GM19328 (cell line): ENCODE measurements around the gene DDX5.
"Not testable (repeated sequence)": the region's sequence is repeated elsewhere in the genome, so short reads cannot be mapped to it uniquely, and the experiment has no call there.

ENCODE experiments used
- ATAC-seq: cut with Tn5 transposase; IDR thresholded peaks from one replicate; pipeline ENCODE4 v1.9.1; 2021; ENCODE audit warnings: mild to moderate bottlenecking, moderate library complexity; ENCODE audit not compliant: unreplicated experiment

The DDX5 gene

DNA sequence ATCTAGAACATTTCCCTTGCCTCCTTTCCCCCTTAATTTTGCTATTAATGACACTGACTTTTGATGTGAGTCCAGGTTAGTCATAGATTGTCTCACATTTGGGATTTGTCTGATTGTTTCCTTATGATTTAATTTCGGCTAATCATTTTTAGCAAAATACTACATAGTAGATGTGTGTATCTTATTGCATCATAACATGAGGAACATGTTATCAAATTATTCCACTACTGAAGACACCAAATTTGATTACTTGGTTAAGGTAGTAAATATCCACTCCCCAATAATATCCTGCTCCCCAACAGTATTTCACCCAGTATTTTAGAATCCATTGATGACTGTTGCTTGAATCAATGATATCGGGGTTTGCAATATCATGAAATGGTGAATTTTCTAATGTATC lies 12.0 kb downstream of the DDX5 start:
- no peak for ATAC-seq

DNA sequence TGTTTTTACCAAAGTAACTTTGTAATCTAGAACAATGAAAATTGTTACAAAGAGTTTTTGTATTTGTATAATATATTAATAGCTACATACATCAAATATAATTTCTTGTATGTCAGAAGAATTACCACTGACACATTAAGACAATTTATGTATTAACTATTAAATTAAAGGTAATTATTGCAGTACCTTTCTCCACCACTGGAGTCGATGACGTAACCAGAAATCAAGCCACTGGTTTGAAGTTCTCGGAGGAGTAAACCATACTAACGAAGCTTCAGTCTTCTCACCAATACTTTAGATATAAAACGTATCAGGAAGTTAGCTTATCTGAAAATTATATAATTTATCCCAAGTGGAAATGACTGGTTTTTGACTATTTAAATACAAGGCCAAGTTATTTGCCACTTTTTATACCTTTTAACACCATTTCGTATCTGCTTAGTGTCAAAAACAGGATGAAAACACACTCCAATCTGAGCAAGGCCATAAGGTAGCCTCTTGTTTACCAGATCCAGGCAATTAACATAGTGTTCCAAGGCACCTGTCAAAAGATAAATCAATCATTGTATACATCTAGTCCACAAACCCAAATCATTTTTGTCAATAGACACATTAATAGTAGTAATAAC lies 13.5 kb downstream of the DDX5 start:
- ATAC-seq, result no peak

DNA sequence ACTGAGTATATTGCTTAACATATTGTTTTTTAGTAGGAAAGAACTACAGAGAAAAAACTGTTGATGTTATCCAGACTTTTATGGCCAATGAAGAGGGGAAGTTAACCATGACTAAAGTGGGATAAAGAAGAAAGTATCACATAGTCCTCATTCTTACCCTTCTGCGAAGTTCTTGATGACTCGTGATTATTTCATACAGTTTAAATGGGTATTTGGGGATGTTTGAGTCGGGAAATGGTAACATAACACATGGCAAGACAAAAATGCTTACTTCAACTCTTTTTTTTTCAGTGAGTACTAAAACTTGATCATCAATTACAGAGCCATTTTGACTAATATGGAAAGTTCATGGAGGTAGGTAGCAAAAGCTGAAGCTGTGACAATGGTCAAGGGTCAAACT lies 14.1 kb downstream of the DDX5 start:
- no peak for ATAC-seq

DNA sequence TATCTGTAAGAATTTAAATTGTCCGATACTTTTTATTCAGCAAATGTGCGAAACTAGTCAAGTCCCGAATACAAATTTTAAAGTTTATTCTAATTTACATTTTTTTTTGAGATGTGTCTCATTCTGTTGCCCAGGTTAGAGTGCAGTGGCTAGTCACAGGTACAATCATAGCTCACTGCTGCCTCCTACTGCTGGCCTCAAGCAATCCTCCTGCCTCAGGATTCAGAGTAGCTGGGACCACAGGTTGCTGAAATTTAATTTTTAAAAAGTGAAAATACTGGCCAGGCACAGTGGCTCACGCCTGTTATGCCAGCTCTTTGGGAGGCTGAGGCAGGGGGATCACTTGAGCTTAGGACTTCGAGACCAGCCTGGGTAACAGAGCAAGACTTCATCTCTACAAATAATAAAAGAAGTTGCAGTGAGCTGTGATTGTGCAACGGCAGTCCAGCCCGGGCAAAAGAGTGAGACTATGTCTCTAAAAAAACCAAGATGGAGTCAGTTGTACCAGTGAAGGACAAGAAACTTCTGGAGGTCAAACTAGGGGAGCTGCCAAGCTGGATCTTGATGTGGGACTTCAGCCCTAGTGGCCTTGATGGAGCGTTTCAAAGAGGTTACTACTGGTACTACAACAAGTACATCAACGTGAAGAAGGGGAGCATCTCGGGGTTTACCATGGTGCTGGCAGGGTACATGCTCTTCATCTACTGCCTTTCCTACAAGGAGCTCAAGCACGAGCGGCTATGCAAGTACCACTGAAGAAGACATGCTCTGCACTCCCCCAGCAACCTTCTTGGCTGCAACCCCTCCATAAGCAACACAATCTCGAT lies 14.8 kb downstream of the DDX5 start:
- ATAC-seq, result no peak

DNA sequence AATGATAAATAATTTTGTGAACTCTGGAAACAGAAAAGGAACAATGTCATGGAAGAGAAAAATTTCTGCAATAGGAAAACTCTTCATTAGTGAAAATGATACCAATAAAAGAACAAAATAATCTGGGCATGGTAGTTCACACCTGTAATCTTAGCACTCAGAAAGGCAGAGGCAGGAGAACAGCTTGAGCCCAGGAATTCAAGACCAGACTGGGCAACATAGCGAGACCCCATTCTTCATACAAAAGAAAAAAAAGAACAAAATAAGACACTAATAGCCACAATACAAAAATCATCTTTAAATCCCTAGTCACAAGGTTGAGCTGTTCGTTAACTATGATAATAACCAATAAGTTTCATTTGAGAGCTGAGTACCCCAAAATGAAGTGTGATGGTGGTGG lies 17.8 kb downstream of the DDX5 start:
- no peak for ATAC-seq

DNA sequence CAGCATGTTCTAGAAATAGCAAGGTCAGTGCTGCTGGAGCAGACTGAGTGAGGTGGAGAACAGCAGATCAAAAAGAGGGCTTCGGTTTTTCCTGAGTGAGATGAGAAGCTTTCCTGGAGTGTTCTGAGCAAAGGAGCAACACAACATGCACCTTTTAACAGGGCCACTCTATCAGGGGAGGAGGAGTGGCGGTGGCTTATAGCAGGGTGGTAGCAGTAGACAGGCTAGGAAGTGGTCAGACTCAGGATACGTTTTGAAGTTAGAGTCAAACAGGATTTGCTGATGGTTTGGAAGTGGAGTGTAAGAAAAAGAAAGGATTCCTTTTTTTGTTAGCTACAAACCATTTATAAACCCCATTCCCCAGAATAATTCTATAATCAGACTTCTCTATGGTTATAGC lies 21.7 kb downstream of the DDX5 start:
- no peak for ATAC-seq

DNA sequence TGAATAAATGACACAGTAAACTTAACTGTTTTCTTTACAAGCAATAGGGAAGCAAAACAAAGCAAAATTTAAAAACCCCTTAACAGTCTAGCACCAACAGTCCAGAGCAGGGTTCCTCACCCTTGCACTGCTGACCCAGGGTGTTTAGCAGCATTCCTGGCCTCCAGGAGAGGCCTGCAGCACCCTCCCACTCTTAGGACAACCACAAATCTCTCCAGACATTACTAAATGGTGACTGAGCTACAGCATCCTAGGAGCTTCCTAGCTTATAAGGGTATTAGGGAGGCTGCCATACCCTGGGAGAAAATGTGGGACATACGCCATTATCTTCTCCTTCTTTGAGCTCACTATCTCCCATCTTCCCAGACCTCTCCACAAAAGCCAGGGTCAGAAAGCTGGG lies 25.1 kb downstream of the DDX5 start:
- ATAC-seq, result no peak

DNA sequence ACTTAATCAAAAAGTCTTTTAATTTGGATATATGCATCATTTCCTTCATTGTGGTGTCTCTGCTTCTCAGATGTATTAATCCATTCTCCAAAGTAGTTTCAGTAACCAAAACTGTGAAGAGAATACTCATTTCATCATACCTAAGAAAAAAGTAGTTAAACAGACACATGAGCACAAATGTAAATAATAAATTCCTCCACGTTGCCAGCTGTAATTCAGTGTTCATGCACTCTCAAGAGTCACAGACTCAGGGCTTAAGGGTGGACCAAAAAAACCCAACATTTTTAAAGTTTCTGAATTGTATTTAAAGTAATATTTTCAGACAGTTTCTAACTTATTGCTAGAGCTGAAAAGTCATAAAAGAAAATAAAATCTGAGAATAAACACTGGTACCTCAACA lies 28.2 kb downstream of the DDX5 start:
- ATAC-seq, result no peak

DNA sequence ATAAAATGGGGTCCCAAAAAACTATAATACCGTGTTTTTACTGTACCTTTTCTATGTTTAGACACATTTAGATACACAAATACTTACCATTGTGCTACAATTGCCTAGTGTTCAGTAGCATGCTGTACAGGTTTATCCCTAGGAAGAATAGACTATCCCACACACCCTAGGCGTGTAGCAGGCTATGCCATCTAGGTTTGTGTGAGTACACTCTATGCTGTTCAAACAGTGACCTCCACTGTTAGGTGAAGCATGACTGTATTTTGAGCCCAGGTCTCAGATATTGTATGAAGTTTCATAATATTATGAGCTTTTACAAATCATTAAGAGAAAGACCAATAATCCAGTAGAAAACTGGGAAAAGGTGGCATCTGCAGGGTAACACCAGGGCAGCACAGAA lies 33.5 kb downstream of the DDX5 start:
- no peak for ATAC-seq

DNA sequence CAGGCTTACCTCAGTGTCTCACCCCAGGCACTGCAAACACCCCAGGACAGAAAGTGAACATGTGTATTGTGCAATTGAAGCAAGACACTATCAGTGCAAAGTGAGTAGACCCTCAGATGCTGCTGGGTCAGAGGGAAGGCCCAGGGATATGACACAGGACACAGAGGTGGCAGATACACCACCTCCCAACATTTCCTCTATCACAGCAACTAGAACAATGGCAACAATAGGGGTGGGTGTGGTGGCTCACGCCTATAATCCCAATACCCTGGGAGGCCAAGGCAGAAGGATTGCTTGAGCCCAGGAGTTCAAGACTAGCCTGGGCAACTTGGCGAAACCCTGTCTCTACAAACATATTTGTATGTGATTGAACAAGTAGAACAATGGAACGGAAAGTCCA lies 34.6 kb downstream of the DDX5 start:
- ATAC-seq, result no peak

DNA sequence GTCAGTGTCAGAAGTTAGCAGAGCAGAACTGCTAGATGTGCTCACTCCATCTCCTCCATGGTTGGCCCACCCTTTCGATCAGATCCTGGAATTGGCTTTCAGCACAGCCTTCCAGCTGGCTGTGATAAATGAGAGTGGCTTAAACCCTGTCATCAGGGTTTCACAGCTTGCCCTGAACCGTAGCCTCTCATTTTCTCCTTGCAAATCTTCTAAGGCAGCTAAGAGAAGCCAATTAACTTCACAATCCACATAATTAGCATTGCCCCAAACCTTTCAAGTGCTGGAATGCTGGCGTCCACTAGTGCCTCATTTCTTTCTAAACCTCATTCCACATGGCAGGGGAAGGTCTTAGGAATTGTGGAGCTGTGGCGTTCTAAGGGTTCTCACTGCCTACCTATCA lies 35.5 kb downstream of the DDX5 start:
- no peak for ATAC-seq

DNA sequence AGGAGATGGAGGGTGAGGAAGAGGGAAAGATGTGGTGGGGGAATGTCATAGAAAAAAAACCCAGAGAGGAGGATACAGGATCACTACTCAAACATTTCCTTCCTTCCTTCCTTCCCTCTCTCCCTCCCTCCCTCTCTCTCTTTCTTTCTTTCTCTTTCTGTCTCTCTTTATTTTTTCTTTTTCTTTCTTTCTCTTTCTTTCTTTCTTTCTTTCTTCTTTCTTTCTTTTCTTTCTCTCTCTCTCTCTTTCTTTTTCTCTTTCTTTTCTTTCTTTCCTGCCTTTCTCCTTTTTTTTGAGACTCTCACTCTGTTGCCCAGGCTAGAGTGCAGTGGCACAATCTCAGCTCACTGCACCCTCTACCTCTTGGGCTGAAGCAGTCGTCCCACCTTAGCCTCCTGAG lies 39.3 kb downstream of the DDX5 start:
- ATAC-seq, result not testable (repeated sequence)

DNA sequence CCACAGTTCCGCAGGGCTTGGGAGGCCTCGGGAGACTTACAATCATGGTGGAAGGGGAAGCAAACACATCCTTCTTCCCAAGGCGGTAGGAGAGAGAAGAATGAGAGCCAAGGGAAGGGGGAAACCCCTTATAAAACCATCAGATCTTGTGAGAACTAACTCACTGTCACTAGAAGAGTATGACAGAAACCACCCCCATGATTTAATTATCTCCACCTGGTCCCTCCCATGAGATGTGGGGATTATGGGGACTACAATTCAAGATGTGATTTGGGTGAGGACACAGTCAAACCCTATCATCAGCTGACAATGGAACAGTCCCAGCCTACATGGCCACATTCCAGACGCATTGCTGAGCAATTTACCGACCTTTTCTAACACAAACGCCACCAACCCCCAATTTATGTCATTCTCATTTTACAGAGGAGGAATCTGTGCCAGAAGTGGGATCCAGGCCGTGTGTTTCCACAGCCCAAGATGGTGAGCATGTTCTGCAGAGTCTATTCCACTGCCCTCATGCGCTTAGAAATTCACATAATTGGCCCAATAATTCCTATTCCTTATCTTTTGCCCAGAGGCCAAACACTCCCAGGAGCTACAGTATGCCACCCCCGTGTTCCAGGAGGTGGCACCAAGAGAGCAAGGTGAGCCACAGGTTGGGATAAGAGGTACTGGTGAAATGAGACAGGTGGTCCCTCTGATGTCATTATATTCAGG lies 39.9 kb downstream of the DDX5 start:
- no peak for ATAC-seq

DNA sequence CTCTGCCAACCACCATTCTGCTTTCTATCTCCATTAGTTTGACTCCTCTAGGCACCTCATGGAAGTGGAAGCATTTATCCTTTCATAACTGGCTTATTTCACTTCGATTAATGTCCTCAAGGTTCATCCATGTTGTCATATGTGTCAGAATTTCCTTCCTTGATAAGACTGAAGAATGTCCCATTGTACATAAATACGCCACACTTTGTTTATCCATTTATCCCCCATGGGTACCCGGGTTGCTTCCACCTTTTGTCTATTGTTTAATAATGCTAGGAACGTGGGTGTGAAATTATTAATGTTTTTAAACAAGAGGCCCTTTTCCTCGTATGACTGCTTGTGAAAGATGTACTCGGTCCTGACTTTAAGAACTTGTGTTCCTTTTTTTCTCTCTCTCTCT lies 44.3 kb downstream of the DDX5 start:
- ATAC-seq, result no peak

DNA sequence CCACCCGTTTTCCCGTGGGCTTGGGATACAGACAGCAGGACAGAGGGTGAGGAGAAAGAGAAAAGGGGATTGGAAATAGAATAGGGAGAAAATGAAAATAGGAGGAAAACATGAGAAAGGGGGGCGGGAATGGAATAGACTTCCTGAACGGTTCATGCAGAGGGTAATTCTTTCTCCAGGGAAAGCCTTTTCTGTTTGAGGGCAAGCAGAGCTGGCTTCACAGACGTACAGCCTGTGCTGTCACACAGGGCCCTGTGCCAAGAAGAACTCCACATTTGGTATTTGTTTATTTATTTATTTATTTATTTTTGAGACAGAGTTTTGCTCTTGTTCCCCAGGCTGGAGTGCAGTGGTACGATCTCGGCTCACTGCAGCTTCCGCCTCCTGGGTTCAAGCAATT lies 45.1 kb downstream of the DDX5 start:
- ATAC-seq, result no peak

DNA sequence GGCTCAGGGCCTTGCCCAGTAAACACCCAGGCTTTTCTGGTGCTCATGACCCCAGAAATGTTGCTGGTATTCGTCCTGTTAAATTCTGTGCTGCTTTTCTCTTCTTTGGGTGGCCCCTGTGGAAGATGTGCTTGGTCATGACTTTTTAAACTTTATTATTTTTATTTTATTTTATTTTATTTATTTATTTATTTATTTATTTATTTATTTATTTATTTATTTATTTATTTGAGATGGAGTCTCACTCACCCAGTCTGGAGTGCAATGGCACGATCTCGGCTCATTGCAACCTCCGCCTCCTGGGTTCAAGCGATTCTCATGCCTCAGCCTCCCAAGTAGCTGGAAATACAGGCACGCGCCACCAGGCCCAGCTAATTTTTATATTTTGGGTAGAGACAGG lies 46.3 kb downstream of the DDX5 start:
- ATAC-seq, result not testable (repeated sequence)

DNA sequence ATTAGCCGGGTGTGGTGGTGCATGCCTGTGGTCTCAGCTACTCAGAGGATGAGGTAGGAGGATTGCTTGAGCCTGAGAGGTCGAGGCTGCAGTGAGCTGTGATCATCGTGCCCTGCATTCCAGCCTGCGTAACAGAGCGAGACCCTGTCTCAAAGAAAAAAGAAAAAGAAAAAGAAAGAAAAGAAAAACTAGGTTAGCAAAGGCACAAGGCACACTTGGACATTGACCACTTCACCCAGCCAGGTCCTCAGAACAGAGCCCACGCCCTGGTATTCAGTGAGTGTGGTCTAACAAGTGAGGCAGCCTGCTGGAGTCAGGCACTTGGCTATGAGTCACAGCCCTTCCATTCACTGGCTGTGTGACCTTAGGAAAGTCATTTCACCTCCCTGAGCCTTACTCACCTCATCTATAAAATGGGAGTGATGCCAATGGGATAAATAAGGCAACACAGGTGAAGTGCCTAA lies 46.8 kb downstream of the DDX5 start:
- no peak for ATAC-seq

DNA sequence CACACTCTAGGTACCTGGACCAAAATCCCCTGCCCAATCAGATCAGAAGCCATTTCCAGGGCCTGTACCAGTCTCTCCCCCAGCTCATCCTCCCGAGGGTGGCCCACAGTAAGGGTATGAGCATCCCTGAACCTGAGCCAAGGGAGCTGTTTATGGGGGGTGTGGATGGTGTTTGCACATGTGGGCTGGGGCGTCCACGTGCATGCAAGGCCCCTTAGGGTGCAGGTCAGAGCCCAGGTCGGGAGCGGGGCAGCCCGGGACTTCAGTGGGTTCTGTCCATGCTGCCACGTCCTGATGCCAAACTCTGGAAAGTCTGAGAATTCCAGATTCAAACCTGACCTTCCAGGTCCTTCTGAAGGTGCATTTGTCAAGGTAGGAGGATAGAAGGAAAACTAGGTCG lies 47.3 kb downstream of the DDX5 start:
- ATAC-seq, result no peak

DNA sequence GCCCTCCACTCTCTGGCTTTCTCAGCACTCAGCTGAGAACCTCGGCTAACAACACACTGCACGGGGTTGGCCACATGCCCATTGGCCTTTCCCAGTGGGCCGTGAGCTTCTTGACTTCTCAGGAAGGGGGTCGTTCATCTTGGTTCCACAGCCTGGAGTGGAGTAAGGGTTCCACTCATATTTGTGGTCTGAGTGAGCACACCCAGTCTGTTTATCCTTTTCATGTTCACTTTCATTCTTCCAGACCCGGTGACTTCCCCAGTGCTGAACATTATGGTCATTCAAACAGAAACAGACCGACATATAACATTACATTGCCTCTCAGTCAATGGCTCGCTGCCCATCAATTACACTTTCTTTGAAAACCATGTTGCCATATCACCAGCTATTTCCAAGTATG lies 48.9 kb downstream of the DDX5 start:
- ATAC-seq, result no peak

DNA sequence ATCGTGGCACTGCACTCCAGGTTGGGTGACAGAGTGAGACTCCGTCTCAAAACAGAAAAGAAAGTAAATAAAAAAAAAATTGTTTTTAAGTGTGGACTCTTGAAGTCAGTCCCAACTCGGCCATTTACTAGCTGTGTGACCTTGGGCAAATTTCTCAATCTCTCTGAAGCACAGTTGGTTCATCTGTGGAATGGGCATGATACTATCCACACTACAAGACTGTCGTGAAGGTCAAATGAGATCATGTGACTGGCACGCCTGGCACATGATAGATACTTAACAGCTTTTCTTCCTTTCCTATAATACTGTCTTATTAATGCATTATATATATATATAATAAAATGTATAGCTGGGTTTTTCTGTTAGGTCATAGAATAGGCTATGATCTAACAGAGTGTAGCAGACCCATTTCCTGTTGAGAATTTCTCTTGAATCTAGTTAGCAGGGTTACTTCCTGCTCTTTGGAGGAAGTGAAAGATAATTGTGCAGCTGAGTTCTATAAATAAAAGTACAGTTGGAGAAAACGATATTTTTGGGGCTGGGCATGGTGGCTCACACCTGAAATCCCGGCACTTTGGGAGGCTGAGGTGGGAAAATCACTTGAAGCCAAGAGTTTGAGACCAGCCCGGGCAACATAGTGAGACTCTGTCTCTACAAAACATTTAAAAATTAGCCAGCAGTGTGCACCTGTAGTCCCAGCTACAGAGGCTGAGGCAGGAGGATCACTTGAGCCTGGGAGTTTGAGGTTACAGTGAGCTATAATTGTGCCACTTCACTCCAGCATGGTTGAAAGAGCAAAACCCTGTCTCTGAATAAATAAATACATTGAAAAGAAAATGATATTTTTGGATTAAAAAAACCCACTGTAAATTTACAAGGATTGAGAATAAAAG lies 49.9 kb downstream of the DDX5 start:
- ATAC-seq, result no peak

DNA sequence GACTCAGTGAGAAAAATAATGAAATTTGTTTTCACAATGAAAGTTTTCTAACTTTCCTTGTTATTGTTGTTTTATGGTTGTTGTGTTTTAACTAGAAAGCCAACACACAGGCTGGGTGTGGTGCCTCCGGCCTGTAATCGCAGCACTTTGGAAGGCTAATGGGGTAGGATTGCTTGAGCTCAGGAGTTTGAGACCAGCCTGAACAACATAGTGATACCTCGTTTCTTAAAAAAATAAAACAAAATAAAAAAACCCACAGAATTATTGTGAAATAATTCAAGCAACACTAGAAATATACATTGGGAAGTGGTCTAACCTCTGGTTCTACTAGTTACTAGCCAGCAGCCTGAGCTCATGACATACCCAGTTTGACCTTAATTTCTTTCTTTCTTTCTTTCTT lies 56.5 kb downstream of the DDX5 start:
- no peak for ATAC-seq
